ENCODE measurements around the gene ZRANB1. TPM values are rescaled to one million over a fixed set of nuclear protein-coding genes. Genes with fewer than 3 reads are reported as not detected.

The ZRANB1 gene
- total RNA-seq, 2 donors from 2014 or later: 26.0 to 26.9 TPM

DNA sequence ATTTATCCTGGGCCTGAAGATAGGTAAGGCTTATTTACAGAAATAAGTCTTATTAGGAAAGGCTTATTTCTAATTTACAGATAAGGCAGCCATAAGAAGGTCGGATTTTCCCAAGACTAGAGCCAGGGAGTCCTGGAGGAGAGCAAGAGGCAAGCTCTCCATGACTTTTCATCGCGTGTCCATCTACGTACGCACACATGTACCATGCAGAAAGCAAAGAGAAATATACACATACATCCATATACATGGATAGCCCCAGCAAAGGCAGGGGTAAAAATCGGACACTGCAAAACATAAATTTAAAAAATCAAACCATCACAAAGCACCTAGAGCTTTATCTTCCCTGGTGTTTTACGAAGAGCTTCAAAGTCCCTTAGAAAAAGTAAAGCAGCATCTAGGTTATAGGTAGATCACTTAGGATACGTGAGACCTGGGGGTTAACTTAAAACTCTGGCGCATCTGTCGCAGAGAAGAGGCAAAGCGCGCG lies 25.8 kb upstream of the ZRANB1 start:
- peak overlapping the region; percentile 89 for H3K4me3 ChIP-seq (ENCODE audit: low read length)
- H3K9me3 Mint-ChIP-seq: no peaks in the 10 kb centered on the region
- H3K4me1 ChIP-seq (ENCODE audit: control insufficient read depth, insufficient read depth, low read length): no peaks in the 10 kb centered on the region
- H3K27me3 ChIP-seq (ENCODE audit: control insufficient read depth, insufficient read depth, low read length, poor library complexity, severe bottlenecking): no peaks in the 10 kb centered on the region
- 3 to 7% methylated on average over 4 to 13 of the region's 13 CpGs for WGBS, 2 experiments (ENCODE audit: insufficient coverage in 1 of 2, insufficient read length in 1 of 2)
- peaks cover 15% of the 10 kb centered on the region for H3K4me1 Mint-ChIP-seq
- TF ChIP-seq, protein P1, sequence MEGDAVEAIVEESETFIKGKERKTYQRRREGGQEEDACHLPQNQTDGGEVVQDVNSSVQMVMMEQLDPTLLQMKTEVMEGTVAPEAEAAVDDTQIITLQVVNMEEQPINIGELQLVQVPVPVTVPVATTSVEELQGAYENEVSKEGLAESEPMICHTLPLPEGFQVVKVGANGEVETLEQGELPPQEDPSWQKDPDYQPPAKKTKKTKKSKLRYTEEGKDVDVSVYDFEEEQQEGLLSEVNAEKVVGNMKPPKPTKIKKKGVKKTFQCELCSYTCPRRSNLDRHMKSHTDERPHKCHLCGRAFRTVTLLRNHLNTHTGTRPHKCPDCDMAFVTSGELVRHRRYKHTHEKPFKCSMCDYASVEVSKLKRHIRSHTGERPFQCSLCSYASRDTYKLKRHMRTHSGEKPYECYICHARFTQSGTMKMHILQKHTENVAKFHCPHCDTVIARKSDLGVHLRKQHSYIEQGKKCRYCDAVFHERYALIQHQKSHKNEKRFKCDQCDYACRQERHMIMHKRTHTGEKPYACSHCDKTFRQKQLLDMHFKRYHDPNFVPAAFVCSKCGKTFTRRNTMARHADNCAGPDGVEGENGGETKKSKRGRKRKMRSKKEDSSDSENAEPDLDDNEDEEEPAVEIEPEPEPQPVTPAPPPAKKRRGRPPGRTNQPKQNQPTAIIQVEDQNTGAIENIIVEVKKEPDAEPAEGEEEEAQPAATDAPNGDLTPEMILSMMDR (conservative IDR thresholded peaks at IDR 0.05): no peak
- peak overlapping the region; percentile 94 for H3K27ac Mint-ChIP-seq
- H3K4me3 Mint-ChIP-seq: peak overlapping the region; percentile 98
- no peaks in the 10 kb centered on the region for H3K36me3 ChIP-seq (ENCODE audit: control insufficient read depth, insufficient read depth, low read length)
- H3K36me3 Mint-ChIP-seq (ENCODE audit: low read depth): peaks cover 7% of the 10 kb centered on the region
- H3K27me3 Mint-ChIP-seq (ENCODE audit: insufficient read depth): no peaks in the 10 kb centered on the region
- peak overlapping the region; percentile 94 for H3K9ac ChIP-seq (ENCODE audit: extremely low read depth, low read length, poor library complexity, severe bottlenecking)
- H3K9me3 ChIP-seq (ENCODE audit: control insufficient read depth, low read length): no peaks in the 10 kb centered on the region
- peak overlapping the region; percentile 56 for H3K27ac ChIP-seq (ENCODE audit: low read depth, low read length)
- no peak for DNase-seq

DNA sequence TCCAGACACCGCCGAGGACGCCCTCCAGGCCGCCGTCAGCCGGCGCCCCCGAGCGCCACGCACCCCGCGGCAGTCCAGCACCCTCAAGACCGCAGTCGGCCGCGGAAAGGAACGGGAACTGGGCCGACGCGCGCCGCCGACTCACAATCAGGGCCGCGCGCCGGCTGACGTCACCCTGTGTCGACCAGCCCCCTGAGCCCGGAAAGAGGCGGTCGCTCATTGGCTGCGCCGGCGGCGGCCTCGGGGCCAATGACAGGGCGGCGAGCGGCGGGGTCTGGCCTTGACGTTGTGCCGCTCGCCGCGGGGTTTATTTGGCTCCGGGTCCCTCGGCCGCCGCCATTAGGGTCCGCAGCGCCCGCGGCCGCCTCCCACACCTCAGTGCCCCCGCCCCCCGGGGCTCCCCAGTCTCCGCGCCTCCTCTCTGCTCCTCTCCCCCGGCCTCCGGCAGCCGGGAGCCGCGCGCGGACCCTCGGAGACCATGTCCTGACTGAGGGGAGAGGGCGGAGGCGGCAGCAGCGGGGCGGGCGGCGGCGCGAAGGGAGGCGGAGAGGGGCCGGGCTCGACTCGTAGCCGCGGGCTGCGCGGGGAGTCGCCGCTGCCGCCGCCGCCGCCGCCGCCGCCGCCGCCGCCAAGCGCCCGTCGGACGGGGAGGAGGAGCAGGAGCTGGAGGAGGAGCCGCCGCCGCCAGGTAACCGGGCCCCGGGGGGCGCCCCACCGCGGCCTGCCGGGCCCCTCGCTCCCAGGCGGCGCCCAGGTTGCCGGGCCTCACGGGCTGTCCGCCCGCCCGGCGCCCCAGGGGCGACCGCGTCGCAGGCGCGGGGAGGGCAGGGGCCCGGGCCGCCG lies 25.1 kb upstream of the ZRANB1 start:
- Histone ChIP-seq H3K36me3 (ENCODE audit: control insufficient read depth, insufficient read depth, low read length) (no peaks in the 10 kb centered on the region), H3K4me3 (ENCODE audit: low read length) (peak overlapping the region; percentile 99), H3K27ac (ENCODE audit: low read depth, low read length) (peak overlapping the region; percentile 92), H3K27me3 (ENCODE audit: control insufficient read depth, insufficient read depth, low read length, poor library complexity, severe bottlenecking) (no peaks in the 10 kb centered on the region), H3K9me3 (ENCODE audit: control insufficient read depth, low read length) (no peaks in the 10 kb centered on the region), H3K4me1 (ENCODE audit: control insufficient read depth, insufficient read depth, low read length) (no peaks in the 10 kb centered on the region), H3K9ac (ENCODE audit: extremely low read depth, low read length, poor library complexity, severe bottlenecking) (peak overlapping the region; percentile 96)
- H3K27ac Mint-ChIP-seq: peak overlapping the region; percentile 94
- DNase-seq: peak; percentile 99
- peaks cover 9% of the 10 kb centered on the region for H3K4me1 Mint-ChIP-seq
- H3K36me3 Mint-ChIP-seq (ENCODE audit: low read depth): peaks cover 7% of the 10 kb centered on the region
- no peaks in the 10 kb centered on the region for H3K9me3 Mint-ChIP-seq
- no peaks in the 10 kb centered on the region for H3K27me3 Mint-ChIP-seq (ENCODE audit: insufficient read depth)
- peak overlapping the region; percentile 98 for H3K4me3 Mint-ChIP-seq
- 0% methylated on average over 49 to 121 of the region's 126 CpGs for WGBS, 2 experiments (ENCODE audit: insufficient coverage in 1 of 2, insufficient read length in 1 of 2)
- TF ChIP-seq, protein P1 (conservative IDR thresholded peaks at IDR 0.05): no peak

- peaks cover 9% of the 10 kb centered on the region for H3K36me3 Mint-ChIP-seq (ENCODE audit: low read depth)
- H3K27ac Mint-ChIP-seq: peak overlapping the region; percentile 99
- no peaks in the 10 kb centered on the region for H3K27me3 Mint-ChIP-seq (ENCODE audit: insufficient read depth)
- TF ChIP-seq, protein P1 (conservative IDR thresholded peaks at IDR 0.05): no peak
- H3K36me3 ChIP-seq (ENCODE audit: control insufficient read depth, insufficient read depth, low read length): peaks cover 4% of the 10 kb centered on the region
- no peaks in the 10 kb centered on the region for H3K9me3 ChIP-seq (ENCODE audit: control insufficient read depth, low read length)
- H3K4me1 ChIP-seq (ENCODE audit: control insufficient read depth, insufficient read depth, low read length): no peaks in the 10 kb centered on the region
- peak overlapping the region; percentile 98 for H3K4me3 Mint-ChIP-seq
- H3K27ac ChIP-seq (ENCODE audit: low read depth, low read length): peak overlapping the region; percentile 78
- H3K9me3 Mint-ChIP-seq: no peaks in the 10 kb centered on the region
- H3K4me1 Mint-ChIP-seq: peaks cover 9% of the 10 kb centered on the region
- no peaks in the 10 kb centered on the region for H3K27me3 ChIP-seq (ENCODE audit: control insufficient read depth, insufficient read depth, low read length, poor library complexity, severe bottlenecking)
- peak overlapping the region; percentile 99 for H3K4me3 ChIP-seq (ENCODE audit: low read length)
- DNase-seq: peak; percentile 75
- WGBS, 2 experiments (ENCODE audit: insufficient coverage in 1 of 2, insufficient read length in 1 of 2): 1% methylated on average over 27 to 46 of the region's 46 CpGs
- H3K9ac ChIP-seq (ENCODE audit: extremely low read depth, low read length, poor library complexity, severe bottlenecking): peak overlapping the region; percentile 96
Measured at GRCh38 chr10:124917428-124918190, 24.3 kb upstream of the ZRANB1 start.
